ENCODE measurements around the gene C19orf25.

The C19orf25 gene

DNA sequence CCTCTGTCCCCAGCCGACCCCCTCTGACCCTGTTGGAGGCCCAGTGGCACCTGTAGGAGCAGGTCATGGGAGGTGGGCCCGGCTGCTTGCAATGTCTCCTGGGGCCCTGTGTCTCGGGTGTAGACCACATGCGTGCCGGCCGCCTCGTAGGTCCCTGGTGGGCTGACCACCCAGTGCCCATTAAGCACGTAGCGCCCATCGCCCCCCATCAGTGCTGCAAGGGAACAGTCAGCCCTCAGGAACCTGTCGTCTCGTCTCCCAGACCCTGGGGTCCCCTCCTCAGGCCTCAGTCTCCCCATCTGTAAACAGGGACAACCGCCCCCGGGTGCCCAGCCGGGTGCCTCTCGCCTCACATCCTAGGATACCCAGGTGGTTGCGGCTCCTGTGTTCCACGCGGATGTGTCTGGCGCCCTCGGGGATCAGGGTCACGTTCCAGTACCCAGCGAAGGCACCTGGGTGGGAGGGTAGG lies 28.2 kb upstream of the C19orf25 start:
- H3K4me3 ChIP-seq (ENCODE audit: low read length): peak overlapping the region; percentile 7
- TF ChIP-seq CTCF (conservative IDR thresholded peaks at IDR 0.05; ENCODE audit: low read depth, low read length): no peak
- DNase-seq (ENCODE audit: low read depth): no peak

DNA sequence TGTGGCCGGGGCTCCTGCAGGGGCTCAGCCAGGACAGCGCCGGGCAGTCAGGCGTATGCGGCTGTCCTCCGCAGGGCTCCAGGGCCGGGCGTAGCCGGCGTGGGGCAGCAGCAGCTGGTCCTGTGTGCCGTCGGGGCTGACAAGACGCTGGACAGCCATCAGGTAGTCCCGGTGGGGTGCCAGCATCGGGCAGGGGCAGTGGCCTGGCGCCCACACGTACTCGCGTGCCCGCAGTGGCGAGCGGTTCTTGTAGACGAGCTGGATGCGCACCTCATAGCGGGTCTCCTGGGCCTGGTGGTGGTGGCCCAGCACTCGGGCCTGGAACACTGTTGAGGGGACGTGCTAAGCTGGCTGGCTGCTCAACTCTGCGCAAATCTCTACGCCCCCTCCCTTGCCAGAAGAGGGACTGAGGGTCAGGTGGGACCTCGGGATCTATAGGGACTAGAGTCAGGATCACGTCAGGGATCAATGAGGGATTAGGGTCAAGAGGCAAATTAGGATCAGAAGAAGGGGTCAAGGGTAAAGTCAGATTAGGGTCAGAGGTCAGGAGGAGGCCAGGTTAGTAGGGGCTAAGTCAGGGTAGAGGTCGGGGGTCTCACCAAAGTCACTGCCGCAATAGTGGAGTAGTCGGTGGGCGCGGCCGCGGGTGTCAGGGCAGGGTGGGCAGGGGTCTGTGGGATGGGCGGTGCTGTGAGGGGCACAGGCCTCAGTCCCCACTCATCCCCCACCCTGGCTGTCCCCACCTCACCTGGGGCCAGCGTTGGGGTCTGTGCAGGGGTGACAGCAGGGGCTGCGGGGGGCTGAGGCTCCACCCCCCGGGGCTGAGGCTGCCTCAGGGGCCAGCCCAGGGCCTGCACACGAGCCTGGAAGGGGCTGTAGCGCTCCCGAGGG lies 27.2 kb upstream of the C19orf25 start:
- TF ChIP-seq CTCF (conservative IDR thresholded peaks at IDR 0.05; ENCODE audit: low read depth, low read length): no peak
- H3K4me3 ChIP-seq (ENCODE audit: low read length): no peak overlapping the region
- no peak for DNase-seq (ENCODE audit: low read depth)

GRCh38 chr19:1505012-1505411 lies 26.0 kb upstream of the C19orf25 start:
- DNase-seq (ENCODE audit: low read depth): no peak
- no peak for TF ChIP-seq CTCF (conservative IDR thresholded peaks at IDR 0.05; ENCODE audit: low read depth, low read length)
- no peak overlapping the region for H3K4me3 ChIP-seq (ENCODE audit: low read length)

DNA sequence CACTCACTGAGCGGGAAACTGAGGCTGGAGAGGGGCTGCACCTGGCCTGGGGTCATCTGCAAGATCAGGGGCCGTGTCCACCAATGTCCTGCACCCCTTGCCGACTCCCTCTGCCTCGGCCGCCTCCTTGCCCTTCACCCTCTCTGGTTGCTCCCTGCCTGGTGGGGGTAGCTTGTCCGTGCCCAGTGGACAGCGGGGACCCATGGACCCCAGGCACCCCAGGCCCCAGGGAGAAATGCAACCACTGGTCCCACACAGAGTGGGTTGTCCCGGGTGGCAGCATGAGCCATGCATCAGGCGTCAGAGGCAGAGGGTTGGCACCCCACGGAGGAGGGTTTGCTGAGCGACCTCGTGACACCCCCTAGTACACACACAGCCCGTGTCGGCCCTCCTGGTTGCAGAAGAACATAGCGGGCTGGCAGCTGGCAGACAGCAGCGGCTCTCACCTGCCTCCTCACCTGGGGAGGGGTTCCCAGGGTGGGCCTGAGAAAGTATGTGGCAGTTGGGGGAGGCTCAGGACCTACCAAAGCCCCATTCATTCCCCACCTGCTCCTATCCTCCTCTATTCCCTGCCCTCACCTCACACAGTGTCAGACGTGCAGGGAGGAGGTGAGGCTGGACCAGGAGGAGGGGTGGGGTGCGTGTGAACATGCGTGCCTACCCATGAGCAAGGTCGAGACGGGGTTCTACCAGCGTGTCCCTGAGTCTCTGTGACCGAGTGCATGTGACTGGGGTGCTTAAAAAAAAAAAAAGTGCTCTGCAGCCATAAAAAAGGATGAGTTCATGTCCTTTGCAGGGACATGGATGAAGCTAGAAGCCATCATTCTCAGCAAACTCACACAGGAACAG lies 25.1 kb upstream of the C19orf25 start:
- no peak for TF ChIP-seq CTCF (conservative IDR thresholded peaks at IDR 0.05; ENCODE audit: low read depth, low read length)
- no peak overlapping the region for H3K4me3 ChIP-seq (ENCODE audit: low read length)
- DNase-seq (ENCODE audit: low read depth): no peak

GRCh38 chr19:1503089-1503924 lies 24.3 kb upstream of the C19orf25 start:
- DNase-seq (ENCODE audit: low read depth): no peak
- peak; percentile 70 for TF ChIP-seq CTCF (conservative IDR thresholded peaks at IDR 0.05; ENCODE audit: low read depth, low read length)
- no peak overlapping the region for H3K4me3 ChIP-seq (ENCODE audit: low read length)

DNA sequence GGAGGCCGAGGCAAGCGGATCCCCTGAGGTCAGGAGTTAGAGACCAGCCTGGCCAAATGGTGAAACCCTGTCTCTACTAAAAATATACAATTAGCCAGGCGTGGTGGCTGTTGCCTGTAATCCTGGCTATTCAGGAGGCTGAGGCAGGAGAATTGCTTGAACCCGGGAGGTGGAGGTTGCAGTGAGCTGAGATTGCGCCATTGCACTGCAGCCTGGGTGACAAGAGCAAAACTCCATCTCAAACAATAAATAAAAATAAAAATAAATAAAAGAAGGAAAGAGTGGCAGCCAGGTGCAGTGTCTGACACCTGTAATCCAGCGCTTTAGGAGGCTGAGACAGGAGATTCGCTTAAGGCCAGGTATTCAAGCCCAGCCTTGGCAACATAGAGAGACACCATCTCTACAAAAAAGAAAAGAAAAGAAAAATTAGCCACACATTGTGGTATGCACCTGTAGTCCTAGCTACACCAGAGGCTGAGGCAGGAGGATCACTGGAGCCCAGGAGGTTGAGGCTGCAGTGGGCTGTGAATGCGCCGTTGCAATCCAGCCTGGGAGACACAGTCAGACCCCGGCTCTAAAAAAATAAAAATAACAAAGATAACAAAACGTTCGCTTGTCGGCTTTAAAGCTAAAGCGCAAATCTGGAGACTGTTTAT lies 23.5 kb upstream of the C19orf25 start:
- TF ChIP-seq CTCF (conservative IDR thresholded peaks at IDR 0.05; ENCODE audit: low read depth, low read length): no peak
- DNase-seq (ENCODE audit: low read depth): no peak
- no peak overlapping the region for H3K4me3 ChIP-seq (ENCODE audit: low read length)
